ENCODE results near the gene WHRN.

The WHRN gene

DNA sequence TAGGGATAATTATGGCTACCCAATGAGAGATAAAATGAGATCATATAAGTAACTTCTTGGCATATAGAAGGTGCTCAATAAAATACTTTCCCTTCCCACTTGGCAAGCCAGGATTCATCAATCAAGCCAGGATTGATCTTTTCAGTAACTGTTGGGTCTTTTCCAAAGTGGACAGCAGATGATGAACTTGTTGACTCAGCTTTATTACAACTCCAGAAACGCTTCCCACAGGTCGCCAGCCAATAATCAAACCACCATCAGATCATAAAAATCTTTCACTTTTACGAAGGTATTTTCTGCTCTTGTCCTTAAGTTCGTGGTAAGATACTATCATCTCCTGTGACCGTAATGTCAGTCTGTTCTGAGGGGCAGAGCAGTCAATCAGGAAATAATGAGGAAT, 39.8 kb upstream of the WHRN start:
- no peak for DNase-seq (ENCODE audit: extremely low read depth, low read depth)
- no peak for TF ChIP-seq CTCF (IDR thresholded peaks at IDR 0.05; ENCODE audit: low read depth, low read length)

GRCh38 chr9:114539701-114540380, 34.6 kb upstream of the WHRN start:
- DNase-seq (ENCODE audit: extremely low read depth, low read depth): no peak
- no peak for TF ChIP-seq CTCF (IDR thresholded peaks at IDR 0.05; ENCODE audit: low read depth, low read length)

DNA sequence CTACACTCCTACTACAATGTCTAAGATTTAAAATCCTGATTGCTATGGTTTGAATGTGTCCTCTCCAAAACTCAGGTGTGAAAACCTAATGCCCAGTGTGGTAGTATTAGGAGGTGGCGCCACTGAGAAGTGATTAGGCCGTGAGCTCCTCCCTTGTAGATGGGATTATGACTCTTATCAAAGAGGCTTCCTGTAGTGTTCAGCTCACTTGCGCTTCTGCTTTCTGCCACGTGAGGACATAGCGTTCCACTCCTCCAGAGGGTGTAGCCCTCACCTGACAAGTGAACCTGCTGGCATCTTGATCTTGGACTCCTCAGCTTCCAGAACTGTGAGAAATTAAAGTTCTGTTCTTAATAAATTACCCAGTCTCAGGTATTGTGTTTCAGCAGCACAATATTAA, 33.0 kb upstream of the WHRN start:
- TF ChIP-seq CTCF (IDR thresholded peaks at IDR 0.05; ENCODE audit: low read depth, low read length): no peak
- DNase-seq (ENCODE audit: extremely low read depth, low read depth): no peak

DNA sequence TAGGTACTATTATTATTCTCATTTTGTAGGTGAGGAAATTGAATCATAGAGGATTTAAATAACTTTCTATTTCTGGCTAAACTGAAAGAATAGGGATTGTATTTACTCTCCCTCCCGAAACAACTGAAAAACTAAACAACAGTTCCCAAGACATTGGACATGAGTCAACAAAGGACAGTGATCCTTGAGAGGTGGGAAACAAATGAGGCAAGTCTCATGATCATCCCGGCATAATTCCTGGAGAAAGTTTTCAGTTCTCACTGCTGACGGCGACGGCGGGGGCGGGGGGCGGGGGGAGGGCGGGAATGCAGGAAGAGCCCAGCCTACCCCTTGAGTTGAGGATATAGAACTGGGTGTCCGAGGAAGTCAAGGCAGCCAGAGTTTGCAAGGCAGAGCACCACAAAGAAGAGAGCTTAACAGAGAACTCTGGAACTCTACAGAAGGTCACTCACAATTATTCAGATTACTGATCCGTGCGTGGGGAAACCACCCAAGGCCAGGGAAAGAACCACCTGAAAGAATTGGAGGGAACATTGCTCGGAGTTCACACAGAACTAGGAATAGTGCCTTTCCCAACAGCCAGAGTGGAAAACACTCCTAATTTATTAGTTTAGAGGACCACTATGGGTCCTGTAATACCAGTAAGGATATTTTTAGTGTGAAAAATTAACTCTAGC, 27.4 kb upstream of the WHRN start:
- DNase-seq (ENCODE audit: extremely low read depth, low read depth): no peak
- TF ChIP-seq CTCF (IDR thresholded peaks at IDR 0.05; ENCODE audit: low read depth, low read length): no peak

DNA sequence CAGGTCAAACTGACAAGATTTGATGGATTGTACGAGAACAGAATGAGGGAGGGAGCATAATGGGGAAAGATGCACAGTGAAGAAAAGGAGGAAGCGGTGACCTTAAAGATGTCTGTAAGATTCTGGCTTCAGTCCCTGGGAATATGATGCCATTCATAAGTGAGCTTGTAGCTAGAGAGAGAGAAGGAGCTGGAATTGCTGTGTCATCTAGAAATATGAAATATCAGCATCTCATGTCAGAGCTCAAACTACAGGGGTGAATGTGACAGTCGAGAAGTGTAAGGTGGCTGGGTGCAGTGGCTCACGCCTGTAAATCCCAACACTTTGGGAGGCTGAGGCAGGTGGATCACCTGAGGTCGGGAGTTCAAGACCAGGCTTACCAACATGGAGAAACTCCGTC, 24.0 kb upstream of the WHRN start:
- DNase-seq (ENCODE audit: extremely low read depth, low read depth): no peak

DNA sequence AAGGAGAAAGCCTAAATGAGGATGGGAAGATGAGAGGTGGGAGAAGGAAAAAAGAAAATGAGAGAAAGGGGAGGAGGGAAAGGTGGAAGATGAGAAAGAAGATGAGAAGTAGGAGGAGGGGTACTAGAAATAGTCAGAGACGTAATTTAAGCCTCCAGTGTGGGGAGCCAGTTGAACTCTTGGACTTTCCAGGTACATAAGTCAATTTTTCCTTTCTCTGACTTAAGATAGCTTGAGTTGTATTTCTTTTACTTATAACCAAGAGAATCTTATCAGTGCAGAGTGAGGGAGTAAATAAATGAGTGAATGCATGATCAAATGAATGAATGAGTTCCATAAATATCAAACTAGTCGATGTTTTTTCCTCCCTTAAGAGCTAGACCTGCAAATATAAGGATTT, 21.5 kb upstream of the WHRN start:
- DNase-seq (ENCODE audit: extremely low read depth, low read depth): no peak
- TF ChIP-seq CTCF (IDR thresholded peaks at IDR 0.05; ENCODE audit: low read depth, low read length): no peak

More for the DNA sequence above, 24.0 kb upstream of the WHRN start:
- TF ChIP-seq CTCF (IDR thresholded peaks at IDR 0.05; ENCODE audit: low read depth, low read length): no peak

GRCh38 chr9:114525513-114525912, 20.2 kb upstream of the WHRN start:
- no peak for DNase-seq (ENCODE audit: extremely low read depth, low read depth)
- TF ChIP-seq CTCF (IDR thresholded peaks at IDR 0.05; ENCODE audit: low read depth, low read length): no peak

Measured in AG09319 (cell line).